ENCODE results near the gene BAIAP2L2.

Gene BAIAP2L2

GRCh38 chr22:38066381-38067027, 44.0 kb downstream of the BAIAP2L2 start:
- TF ChIP-seq EZH2phosphoT487 (IDR thresholded peaks at IDR 0.05; ENCODE audit: borderline replicate concordance, low read length), result no peak
- TF ChIP-seq, protein P1, sequence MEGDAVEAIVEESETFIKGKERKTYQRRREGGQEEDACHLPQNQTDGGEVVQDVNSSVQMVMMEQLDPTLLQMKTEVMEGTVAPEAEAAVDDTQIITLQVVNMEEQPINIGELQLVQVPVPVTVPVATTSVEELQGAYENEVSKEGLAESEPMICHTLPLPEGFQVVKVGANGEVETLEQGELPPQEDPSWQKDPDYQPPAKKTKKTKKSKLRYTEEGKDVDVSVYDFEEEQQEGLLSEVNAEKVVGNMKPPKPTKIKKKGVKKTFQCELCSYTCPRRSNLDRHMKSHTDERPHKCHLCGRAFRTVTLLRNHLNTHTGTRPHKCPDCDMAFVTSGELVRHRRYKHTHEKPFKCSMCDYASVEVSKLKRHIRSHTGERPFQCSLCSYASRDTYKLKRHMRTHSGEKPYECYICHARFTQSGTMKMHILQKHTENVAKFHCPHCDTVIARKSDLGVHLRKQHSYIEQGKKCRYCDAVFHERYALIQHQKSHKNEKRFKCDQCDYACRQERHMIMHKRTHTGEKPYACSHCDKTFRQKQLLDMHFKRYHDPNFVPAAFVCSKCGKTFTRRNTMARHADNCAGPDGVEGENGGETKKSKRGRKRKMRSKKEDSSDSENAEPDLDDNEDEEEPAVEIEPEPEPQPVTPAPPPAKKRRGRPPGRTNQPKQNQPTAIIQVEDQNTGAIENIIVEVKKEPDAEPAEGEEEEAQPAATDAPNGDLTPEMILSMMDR (IDR thresholded peaks at IDR 0.05; ENCODE audit: low read depth, low read length, poor library complexity, severe bottlenecking), result no peak
- no peaks in the 10 kb centered on the region for H3F3A ChIP-seq (ENCODE audit: control insufficient read depth, insufficient read depth)
- no peaks in the 10 kb centered on the region for H3K27me3 ChIP-seq (ENCODE audit: control insufficient read depth, low read length)
- H3K79me2 ChIP-seq (ENCODE audit: control insufficient read depth, low read length), result no peaks in the 10 kb centered on the region
- no peaks in the 10 kb centered on the region for H3K9me2 ChIP-seq (replicated peaks; ENCODE audit: control insufficient read depth, low read length)
- H3K4me1 ChIP-seq (ENCODE audit: control insufficient read depth, low read length), result no peaks in the 10 kb centered on the region
- H3K4me3 ChIP-seq (ENCODE audit: low read length), result no peak overlapping the region
- H3K27ac ChIP-seq (ENCODE audit: low read depth, low read length), result no peak overlapping the region
- H3K9me3 ChIP-seq (ENCODE audit: control insufficient read depth, insufficient read depth, low read length), result no peaks in the 10 kb centered on the region
- H3K4me2 ChIP-seq (ENCODE audit: low read length), result no peak overlapping the region
- peaks cover 5% of the 10 kb centered on the region; the same call in 1 of the 2 replicates for H3K36me3 ChIP-seq (ENCODE audit: control insufficient read depth, low read length)
- no peaks in the 10 kb centered on the region for H4K20me1 ChIP-seq (ENCODE audit: control insufficient read depth, insufficient read depth, low read depth, low read length)

DNA sequence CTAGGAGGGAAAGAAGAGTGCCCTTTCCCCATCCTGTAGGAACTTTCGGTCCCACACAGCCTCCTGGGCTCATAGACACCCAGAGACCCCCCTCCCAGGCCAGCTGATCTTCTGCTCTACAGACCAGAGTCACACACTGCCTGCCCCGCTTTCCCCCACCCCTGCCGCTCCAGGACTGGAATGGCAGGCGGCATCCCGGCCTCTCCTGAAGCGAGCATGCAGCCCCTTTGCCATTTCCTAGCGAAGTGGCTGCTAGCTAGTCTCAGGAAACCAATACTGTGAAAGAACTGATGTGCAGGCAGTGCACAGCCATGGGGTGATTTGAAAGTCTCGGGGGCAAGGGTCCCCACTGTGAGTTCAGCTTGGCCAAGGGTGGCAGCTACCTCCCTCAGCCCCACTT, 44.9 kb downstream of the BAIAP2L2 start:
- no peaks in the 10 kb centered on the region for H3K79me2 ChIP-seq (ENCODE audit: control insufficient read depth, low read length)
- no peaks in the 10 kb centered on the region for H4K20me1 ChIP-seq (ENCODE audit: control insufficient read depth, insufficient read depth, low read depth, low read length)
- no peaks in the 10 kb centered on the region for H3K9me2 ChIP-seq (replicated peaks; ENCODE audit: control insufficient read depth, low read length)
- H3K27ac ChIP-seq (ENCODE audit: low read depth, low read length), result no peak overlapping the region
- H3F3A ChIP-seq (ENCODE audit: control insufficient read depth, insufficient read depth), result no peaks in the 10 kb centered on the region
- no peak overlapping the region for H3K4me2 ChIP-seq (ENCODE audit: low read length)
- H3K27me3 ChIP-seq (ENCODE audit: control insufficient read depth, low read length), result no peaks in the 10 kb centered on the region
- no peaks in the 10 kb centered on the region for H3K4me1 ChIP-seq (ENCODE audit: control insufficient read depth, low read length)
- no peak for TF ChIP-seq EZH2phosphoT487 (IDR thresholded peaks at IDR 0.05; ENCODE audit: borderline replicate concordance, low read length)
- TF ChIP-seq, protein P1 (IDR thresholded peaks at IDR 0.05; ENCODE audit: low read depth, low read length, poor library complexity, severe bottlenecking), result no peak
- H3K36me3 ChIP-seq (ENCODE audit: control insufficient read depth, low read length), result peaks cover 5% of the 10 kb centered on the region; the same call in 1 of the 2 replicates
- H3K4me3 ChIP-seq (ENCODE audit: low read length), result no peak overlapping the region
- no peaks in the 10 kb centered on the region for H3K9me3 ChIP-seq (ENCODE audit: control insufficient read depth, insufficient read depth, low read length)

DNA sequence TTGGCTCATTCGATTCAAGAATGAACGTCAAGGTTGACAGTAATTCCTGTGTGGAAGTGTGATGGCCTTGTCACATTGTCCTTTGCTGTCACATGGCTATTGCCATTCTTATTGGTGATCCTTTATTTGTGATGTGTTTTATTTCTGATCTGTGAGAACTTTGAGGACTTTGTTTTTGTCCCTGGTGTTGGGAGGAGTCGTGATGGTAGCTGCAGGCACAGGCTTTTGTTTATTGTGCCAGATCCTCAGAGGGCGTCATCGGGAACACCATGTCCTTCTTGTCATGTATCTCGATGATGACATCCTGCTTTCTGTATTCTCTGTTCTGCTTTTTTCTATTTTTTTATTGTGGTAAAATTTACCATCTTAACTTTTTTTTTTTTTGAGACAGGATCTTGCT, 47.7 kb downstream of the BAIAP2L2 start:
- no peak overlapping the region for H3K27ac ChIP-seq (ENCODE audit: low read depth, low read length)
- H3K4me1 ChIP-seq (ENCODE audit: control insufficient read depth, low read length), result peaks cover 5% of the 10 kb centered on the region
- no peaks in the 10 kb centered on the region for H4K20me1 ChIP-seq (ENCODE audit: control insufficient read depth, insufficient read depth, low read depth, low read length)
- H3K27me3 ChIP-seq (ENCODE audit: control insufficient read depth, low read length), result no peaks in the 10 kb centered on the region
- H3K9me2 ChIP-seq (replicated peaks; ENCODE audit: control insufficient read depth, low read length), result no peaks in the 10 kb centered on the region
- 0 out of 2 replicates have a peak, but pooled peaks cover 2% of the 10 kb centered on the region for H3F3A ChIP-seq (ENCODE audit: control insufficient read depth, insufficient read depth)
- no peaks in the 10 kb centered on the region for H3K79me2 ChIP-seq (ENCODE audit: control insufficient read depth, low read length)
- H3K4me2 ChIP-seq (ENCODE audit: low read length), result no peak overlapping the region
- peaks cover 5% of the 10 kb centered on the region for H3K36me3 ChIP-seq (ENCODE audit: control insufficient read depth, low read length)
- H3K9me3 ChIP-seq (ENCODE audit: control insufficient read depth, insufficient read depth, low read length), result no peaks in the 10 kb centered on the region
- no peak overlapping the region for H3K4me3 ChIP-seq (ENCODE audit: low read length)
- TF ChIP-seq, protein P1 (IDR thresholded peaks at IDR 0.05; ENCODE audit: low read depth, low read length, poor library complexity, severe bottlenecking), result no peak
- no peak for TF ChIP-seq EZH2phosphoT487 (IDR thresholded peaks at IDR 0.05; ENCODE audit: borderline replicate concordance, low read length)

All from DOHH2 (cell line).